Heart right ventricle (tissue), 16 donors: Measurements from ENCODE around the gene KIF26A. TPM values are rescaled to one million over a fixed set of nuclear protein-coding genes. Genes with fewer than 3 reads are reported as not detected.

Experiments
- ATAC-seq, 8 donors: fragments of 200-7000 bp; cut with Tn5 transposase; one replicate each; pipeline ENCODE4 v1.9.1; 2020; ENCODE audit warnings: mild to moderate bottlenecking in 8 of 8, moderate library complexity in 8 of 8, moderate number of reproducible peaks in 1 of 8
- DNase-seq, 2 donors: peaks; one replicate each; pipeline ENCODE4 v3.0.0-alpha.2; 2020
- H3K27ac ChIP-seq, 10 donors: fragments of 200-600 bp; sonication (generic) in 2 of 10; one replicate each; pipeline versions ENCODE4 v1.5.0 to v1.8.0; 2020 to 2022; ENCODE audit warnings: mild to moderate bottlenecking in 3 of 10
- H3K27me3 ChIP-seq, 7 donors: fragments of 200-600 bp; one replicate each; pipeline ENCODE4 v1.8.0; 2021 to 2022; ENCODE audit warnings: mild to moderate bottlenecking in 2 of 7
- H3K36me3 ChIP-seq, 9 donors: fragments of 200-600 bp; sonication (generic) in 1 of 9; one replicate each; pipeline versions ENCODE4 v1.5.0 to v1.8.0; 2020 to 2022; ENCODE audit warnings: mild to moderate bottlenecking in 2 of 9
- H3K4me1 ChIP-seq, 9 donors: fragments of 200-600 bp; sonication (generic) in 1 of 9; one replicate each; pipeline versions ENCODE4 v1.5.0 to v1.8.0; 2020 to 2022; ENCODE audit warnings: mild to moderate bottlenecking in 4 of 9
- H3K4me3 ChIP-seq, 10 donors: fragments of 200-600 bp; sonication (generic) in 2 of 10; one replicate each; pipeline versions ENCODE4 v1.5.0 to v1.8.0; 2020 to 2022; ENCODE audit warnings: mild to moderate bottlenecking in 7 of 10, moderate library complexity in 2 of 10
- H3K9me3 ChIP-seq, 11 donors: fragments of 200-600 bp in 10 of 11; sonication (generic) in 2 of 11; one replicate each; pipeline versions ENCODE4 v1.5.0 to v1.8.0; 2013 to 2022; ENCODE audit warnings: mild to moderate bottlenecking in 2 of 11, control low read depth in 1 of 11, moderate library complexity in 1 of 11
- CTCF ChIP-seq, 9 donors: fragments of 200-600 bp; sonication (generic) in 2 of 9; IDR thresholded peaks; one replicate each; pipeline versions ENCODE4 v1.5.0 to v1.8.0; 2021 to 2022; ENCODE audit warnings: antibody characterized with exemption in 9 of 9, mild to moderate bottlenecking in 5 of 9, moderate library complexity in 1 of 9
- WGBS, 2 donors: extraction: QIAGEN DNeasy Blood & Tissue Kit; methylation state at CpG; one replicate each; pipeline ENCODE4 v1.1.7; 2013; ENCODE audit warnings: inconsistent platforms in 1 of 2; 5-methylcytosine and 5-hydroxymethylcytosine counted together
- intact Hi-C, 10 donors: fragments of 100-400 bp; cut with DNase I; formaldehyde crosslinking; loops; one replicate each; pipeline versions ENCODE4 v1.11.1 to v1.14.2; 2022
- polyA plus RNA-seq, 2 donors: library from polyadenylated mRNA; stranded (reverse); fragments of 200-250 nt; gene quantifications; one replicate each; pipeline ENCODE4 v1.2.3, GENCODE V29; 2013
- total RNA-seq, 10 donors: library from RNA; stranded (reverse); fragmentation: NEBNext Ultra II Directional in 3 of 10; extraction: Animal tissue kit (Norgen Biotek cat#: 25700) in 3 of 10; gene quantifications; one replicate each; pipeline versions ENCODE4 v1.2.1 to v1.2.4, GENCODE V29; 2021 to 2023
- donor health status: Arrhythmogenic right ventricular cardiomyopathy.
- donor health status: ischemic (EF 13 %, LVEDD 7.1; RV severe dilation, severe dysfunction).
- donor health status: healthy with polysubstance abuse.
- donor health status: DM: no; HTN: yes; CAD: no.
- donor health status: DM: no; HTN: no; CAD: no.
- donor health status: ischemic (EF 25% LVEDD 6.9; RV normal size, moderate dysfunction).
- donor health status: ischemic (EF 25% LVEDD 5.7; RV mildly dilated, moderate dysfunction).
- donor health status: healthy.
- donor health status: DM: yes; HTN: yes; CAD: no.
- donor health status: Ischemic cardiomyopathy.
- donor health status: ischemic (EF 35%, LVEDD 5.7; RV mildly dilated, moderate dysfunction).
- donor health status: nonischemic (EF 11% LVEDD 7.7; RV severe dilation, severe dysfunction).
- donor health status: DM: yes; HTN: yes; CAD: no.
- donor health status: PGD.
- donor health status: ischemic (EF 29% LVEDD 5.4; RV normal size, mild dysfunction).
- donor health status: nonischemic (EF 23%, LVEDD 6.1; RV moderate dilation, normal function).

The KIF26A gene
- total and polyA plus RNA-seq, 12 donors, result 4.1 to 12.2 (median 6.6) TPM

- Histone ChIP-seq H3K4me3 (peak overlapping the region; percentile 14 to 51 (median 42)), H3K36me3 (no peaks in the 10 kb centered on the region), H3K9me3 (no peaks in the 10 kb centered on the region), H3K4me1 (peaks cover 0 to 19% (median 14%) of the 10 kb centered on the region in 9 donors), H3K27me3 (peaks cover 21 to 73% (median 62%) of the 10 kb centered on the region in 7 donors), H3K27ac (no peak overlapping the region)
- peak in 1 of 8 donors; percentile 8 for ATAC-seq
- intact Hi-C loops, result no loop called here
- 18 to 20% methylated on average over 17 to 19 of the region's 19 CpGs for WGBS, 2 donors
- DNase-seq, result no peak
- no peak for TF ChIP-seq CTCF (IDR thresholded peaks at IDR 0.05)
These were observed 22.1 kb upstream of the KIF26A start for GRCh38 chr14:104116288-104116755.

DNA sequence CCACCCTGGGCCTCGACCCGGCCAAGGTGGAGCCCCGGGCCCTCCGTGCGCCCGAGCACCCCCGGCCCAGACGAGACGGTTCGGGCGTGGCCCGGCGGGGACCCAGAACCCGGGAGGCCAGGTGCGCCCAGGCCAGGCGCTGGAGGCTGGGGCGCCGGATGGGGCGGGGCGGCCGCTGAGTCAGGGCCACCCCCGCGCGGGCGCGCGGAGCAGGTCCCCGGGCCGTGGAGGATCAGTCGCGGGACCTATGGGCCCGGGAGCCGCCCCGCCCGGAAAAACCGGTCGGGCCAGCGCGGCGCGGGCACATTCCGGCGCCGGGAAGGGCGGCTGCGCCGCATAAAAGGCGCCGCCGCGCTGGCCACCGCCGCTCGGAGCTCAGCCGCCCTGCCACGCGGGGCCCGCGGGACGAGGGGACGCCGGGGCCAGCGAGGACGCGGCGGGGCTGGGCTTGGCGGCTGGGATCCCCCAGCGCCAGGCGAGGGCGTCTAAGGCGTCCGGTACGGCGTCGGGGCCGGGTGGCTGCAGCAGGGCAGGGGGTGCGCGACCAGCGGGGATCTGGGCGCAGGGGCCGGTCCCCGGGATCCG lies 21.5 kb upstream of the KIF26A start:
- DNase-seq, result peak in 1 of 2 donors; percentile 10
- Histone ChIP-seq H3K4me3 (peak overlapping the region; percentile 14 to 51 (median 42)), H3K4me1 (peaks cover 0 to 19% (median 14%) of the 10 kb centered on the region in 9 donors), H3K27me3 (peaks cover 21 to 75% (median 62%) of the 10 kb centered on the region in 7 donors), H3K36me3 (no peaks in the 10 kb centered on the region), H3K27ac (no peak overlapping the region), H3K9me3 (no peaks in the 10 kb centered on the region)
- intact Hi-C loops, result no loop called here
- peak in 2 of 8 donors; percentile 47 to 51 for ATAC-seq
- 0 to 1% methylated on average over 70 to 83 of the region's 83 CpGs for WGBS, 2 donors
- TF ChIP-seq CTCF (IDR thresholded peaks at IDR 0.05), result no peak

DNA sequence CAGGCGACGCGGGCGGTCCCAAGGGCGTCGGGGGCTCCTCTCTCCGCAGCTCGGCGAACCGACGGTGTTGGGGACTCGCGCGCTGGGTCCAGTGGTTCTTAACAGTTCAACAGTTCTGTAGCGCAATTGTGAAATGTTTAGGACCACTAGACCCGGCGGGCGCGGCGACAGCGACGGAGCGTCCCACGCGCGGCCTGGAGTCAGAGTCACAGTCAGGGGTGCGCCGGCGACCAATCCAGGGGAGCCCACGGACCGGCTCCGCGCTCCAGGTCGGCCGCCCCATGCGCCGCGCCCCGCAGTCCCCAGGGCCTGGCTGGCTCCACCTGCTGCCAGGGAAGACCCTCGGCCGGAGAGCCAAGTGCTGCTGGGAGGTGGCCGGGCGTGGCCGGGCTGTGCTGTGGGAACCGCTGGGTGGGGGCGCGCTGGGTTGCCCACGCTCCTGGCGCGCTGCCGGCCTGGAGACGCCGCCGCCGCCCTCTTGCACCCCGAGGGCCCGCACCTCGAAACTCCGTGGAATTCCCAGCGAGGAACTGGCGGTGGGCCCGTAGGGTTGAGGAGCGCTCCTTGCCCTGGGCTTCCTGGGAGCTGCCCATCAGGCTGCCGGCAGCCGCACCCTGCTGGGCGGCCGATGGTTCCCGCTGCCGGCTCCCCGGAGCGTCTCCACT lies 20.9 kb upstream of the KIF26A start:
- peaks cover 21 to 79% (median 62%) of the 10 kb centered on the region in 7 donors for H3K27me3 ChIP-seq
- WGBS, 2 donors, result 3 to 4% methylated on average over 71 of the region's 71 CpGs
- TF ChIP-seq CTCF (IDR thresholded peaks at IDR 0.05), result no peak
- no peak overlapping the region for H3K27ac ChIP-seq
- no peak for ATAC-seq
- H3K9me3 ChIP-seq, result no peaks in the 10 kb centered on the region
- H3K36me3 ChIP-seq, result no peaks in the 10 kb centered on the region
- DNase-seq, result peak in 1 of 2 donors; percentile 9
- intact Hi-C loops, result no loop called here
- H3K4me3 ChIP-seq, result peak overlapping the region in 6 of 10 donors; percentile 5 to 51 (median 37)
- peaks cover 0 to 19% (median 14%) of the 10 kb centered on the region in 9 donors for H3K4me1 ChIP-seq

GRCh38 chr14:104118006-104118844 lies 20.2 kb upstream of the KIF26A start:
- Histone ChIP-seq H3K36me3 (no peaks in the 10 kb centered on the region), H3K4me3 (no peak overlapping the region), H3K27me3 (peaks cover 21 to 86% (median 62%) of the 10 kb centered on the region in 7 donors), H3K27ac (no peak overlapping the region), H3K4me1 (peaks cover 0 to 19% (median 14%) of the 10 kb centered on the region in 9 donors), H3K9me3 (peaks cover 0 to 6% (median 0%) of the 10 kb centered on the region in 11 donors)
- peak in 1 of 2 donors; percentile 7 for DNase-seq
- intact Hi-C loops, result no loop called here
- ATAC-seq, result peak in 1 of 8 donors; percentile 6
- 53 to 64% methylated on average over 30 of the region's 30 CpGs for WGBS, 2 donors
- no peak for TF ChIP-seq CTCF (IDR thresholded peaks at IDR 0.05)
